GM21528 (cell line): ENCODE data around the gene PRXL2C.
"Not testable (repeated sequence)": the region's sequence is repeated elsewhere in the genome, so short reads cannot be mapped to it uniquely, and the experiment has no call there.

Experiments used
- ATAC-seq: cut with Tn5 transposase; IDR thresholded peaks from one replicate; pipeline ENCODE4 v1.9.1; 2021; ENCODE audit warnings: mild to moderate bottlenecking, moderate library complexity; ENCODE audit not compliant: unreplicated experiment, low FRiP score

PRXL2C gene, protein sequence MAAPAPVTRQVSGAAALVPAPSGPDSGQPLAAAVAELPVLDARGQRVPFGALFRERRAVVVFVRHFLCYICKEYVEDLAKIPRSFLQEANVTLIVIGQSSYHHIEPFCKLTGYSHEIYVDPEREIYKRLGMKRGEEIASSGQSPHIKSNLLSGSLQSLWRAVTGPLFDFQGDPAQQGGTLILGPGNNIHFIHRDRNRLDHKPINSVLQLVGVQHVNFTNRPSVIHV

DNA sequence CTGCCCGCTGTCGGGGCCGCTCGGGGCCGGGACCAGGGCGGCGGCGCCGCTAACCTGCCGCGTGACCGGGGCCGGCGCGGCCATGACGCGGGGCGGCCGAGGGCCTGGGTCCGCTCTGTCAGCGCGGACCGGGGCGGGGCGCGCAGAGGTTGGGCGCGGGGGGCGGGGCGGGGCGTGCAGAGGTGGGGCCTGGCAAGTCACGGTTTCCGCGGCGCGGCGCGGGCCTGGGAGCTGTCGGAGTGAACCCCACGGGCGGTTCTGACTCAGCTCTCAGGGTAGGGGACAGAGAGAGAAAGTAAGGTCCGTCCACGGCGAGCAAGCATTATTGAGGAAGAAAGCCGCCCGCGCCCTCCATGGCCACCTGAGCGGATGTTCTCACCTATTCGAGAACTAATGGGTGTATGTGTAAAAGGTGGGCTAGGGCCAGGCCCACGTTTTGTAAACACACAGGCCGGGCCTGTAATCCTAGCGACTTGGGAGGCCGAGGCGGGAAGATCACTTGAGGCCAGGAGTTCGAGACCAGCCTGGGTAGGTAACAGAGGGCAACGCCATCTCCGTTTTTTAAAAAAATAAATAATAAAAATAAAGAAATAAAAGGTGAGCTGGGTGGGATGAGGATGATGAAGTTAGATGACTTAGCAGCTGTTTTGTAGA lies at the start of gene PRXL2C:
Gene PRXL2C, minus strand, starts transcription at position 120 of the 654 bp plus-strand sequence. Its CDS starts 36 bp downstream, at position 84.
- peak; percentile 56 for ATAC-seq

DNA sequence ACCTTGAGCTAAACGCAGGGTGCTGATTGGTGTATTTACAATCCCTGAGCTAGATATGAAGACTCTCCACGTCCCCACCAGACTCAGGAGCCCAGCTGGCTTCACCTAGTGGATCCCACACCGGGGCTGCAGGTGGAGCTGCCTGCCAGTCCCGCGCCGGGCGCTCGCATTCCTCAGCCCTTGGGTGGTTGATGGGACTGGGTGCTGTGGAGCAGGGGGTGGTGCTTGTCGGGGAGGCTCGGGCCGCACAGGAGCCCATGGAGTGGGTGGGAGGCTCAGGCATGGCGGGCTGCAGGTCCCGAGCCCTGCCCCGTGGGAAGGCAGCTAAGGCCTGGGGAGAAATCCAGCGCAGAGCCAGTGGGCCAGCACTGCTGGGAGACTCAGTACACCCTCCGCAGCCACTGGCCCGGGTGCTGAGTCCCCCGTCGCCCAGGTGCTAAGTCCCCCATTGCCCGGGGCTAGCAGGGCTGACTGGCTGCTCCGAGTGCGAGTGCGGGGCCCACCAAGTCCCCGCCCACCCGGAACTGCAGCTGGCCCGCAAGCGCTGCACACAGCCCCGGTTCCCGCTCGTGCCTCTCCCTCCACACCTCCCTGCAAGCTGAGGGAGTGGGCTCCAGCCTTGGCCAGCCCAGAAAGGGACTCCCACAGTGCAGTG lies 45.7 kb upstream of the PRXL2C start:
- ATAC-seq = not testable (repeated sequence)

DNA sequence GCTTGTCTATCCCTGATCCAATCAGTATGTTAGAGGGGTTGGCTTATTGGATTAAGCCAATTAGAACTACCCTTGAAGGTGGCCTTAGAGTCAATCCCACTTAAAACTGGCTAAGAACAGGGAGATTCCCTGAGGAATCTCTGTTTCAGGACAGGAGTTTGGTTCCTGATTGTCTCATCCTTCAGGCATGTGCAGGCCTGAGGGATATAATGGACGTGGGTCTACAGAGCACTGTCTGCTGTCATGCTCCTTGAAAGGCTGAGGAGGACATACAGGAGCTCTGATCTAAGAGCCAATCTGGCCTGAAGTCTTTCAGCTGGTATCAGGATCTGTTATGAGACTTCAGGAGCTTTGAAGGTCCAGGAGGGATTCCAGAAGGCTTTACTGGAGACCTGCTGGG lies 36.2 kb upstream of the PRXL2C start:
- no peak for ATAC-seq

DNA sequence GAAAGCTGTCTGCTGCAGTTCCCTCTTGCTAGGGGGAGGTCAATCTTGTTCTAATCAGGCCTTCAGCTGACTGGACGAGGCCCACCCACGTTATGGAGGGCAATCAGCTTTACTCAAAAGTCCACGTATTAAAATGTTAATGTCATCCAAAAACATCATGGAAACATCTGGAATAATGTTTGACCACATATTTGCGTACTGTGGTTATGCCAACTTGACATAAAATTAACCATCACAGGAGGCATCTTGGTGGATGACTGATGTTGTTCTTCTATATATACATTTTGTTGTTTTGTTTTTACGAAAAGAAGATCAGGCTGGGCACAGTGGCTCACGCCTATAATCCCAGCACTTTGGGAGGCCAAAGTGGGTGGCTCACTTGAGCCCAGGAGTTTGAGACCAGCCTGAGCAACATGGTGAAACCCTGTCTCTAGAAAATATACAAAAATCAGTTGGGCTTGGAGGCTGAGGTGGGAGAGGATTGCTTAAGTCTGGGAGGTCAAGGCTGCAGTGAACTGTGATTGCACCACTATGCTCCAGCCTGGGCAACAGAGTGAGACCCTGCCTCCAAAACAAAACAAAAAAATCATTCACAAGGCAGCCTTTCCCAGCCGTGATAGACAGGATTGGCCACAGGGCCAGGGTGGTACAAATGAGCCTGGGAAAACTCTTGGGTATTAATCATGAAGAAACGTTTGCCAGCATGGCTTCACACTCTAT lies 33.8 kb upstream of the PRXL2C start:
- ATAC-seq = no peak

DNA sequence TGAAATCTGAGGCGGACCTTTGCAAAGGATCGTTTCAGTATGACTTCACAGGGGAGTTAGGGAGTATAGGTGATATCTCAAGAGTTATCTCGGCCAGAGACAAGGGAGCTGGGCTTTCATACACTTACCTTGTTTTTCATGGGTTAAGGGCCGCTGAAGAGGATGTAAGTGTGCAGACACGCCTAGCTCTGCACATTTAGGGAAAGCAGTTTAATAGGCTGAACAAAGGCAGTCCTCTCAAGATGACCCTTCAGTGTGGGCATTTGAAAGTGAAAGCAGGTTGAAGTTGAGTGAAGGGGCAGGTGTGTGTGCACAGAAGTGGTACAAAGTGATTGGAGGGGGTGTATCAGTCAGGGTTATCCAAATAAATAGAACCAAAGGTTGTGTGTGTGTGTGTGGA lies 33.1 kb upstream of the PRXL2C start:
- ATAC-seq = no peak

DNA sequence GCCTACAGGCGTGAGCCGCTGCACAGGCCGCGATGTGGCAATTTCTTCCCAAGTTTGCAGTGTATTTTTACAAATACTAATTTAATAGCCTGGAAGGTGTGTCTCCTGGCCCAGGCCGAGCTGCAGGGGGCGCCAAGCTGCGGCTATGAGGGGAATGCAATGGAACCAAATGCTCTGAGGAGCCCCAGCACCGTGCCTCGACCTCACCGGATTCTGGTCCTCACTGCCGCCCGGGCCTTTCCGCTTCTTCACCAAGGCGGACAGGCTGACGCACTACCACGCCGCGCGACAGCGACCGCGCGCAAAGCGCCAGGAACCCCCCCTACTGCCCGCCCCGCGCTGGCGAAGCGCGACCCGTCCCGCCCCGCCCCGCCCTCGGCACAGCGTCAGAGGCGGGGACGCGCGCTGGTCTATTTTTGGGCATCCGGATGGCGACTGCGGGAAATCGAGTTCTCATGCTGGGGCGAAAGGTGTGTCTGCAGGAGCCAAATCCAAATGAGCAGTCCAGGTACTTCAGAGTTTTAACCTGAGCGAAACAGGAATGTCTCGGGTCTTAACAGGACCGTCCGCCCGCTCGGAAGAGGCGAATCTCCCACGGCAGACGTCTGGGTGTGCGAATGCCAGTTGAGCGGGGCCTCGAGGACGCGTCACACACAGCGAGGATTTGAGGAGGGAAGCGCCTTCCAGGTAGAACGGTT lies 31.7 kb upstream of the PRXL2C start:
- ATAC-seq = no peak

DNA sequence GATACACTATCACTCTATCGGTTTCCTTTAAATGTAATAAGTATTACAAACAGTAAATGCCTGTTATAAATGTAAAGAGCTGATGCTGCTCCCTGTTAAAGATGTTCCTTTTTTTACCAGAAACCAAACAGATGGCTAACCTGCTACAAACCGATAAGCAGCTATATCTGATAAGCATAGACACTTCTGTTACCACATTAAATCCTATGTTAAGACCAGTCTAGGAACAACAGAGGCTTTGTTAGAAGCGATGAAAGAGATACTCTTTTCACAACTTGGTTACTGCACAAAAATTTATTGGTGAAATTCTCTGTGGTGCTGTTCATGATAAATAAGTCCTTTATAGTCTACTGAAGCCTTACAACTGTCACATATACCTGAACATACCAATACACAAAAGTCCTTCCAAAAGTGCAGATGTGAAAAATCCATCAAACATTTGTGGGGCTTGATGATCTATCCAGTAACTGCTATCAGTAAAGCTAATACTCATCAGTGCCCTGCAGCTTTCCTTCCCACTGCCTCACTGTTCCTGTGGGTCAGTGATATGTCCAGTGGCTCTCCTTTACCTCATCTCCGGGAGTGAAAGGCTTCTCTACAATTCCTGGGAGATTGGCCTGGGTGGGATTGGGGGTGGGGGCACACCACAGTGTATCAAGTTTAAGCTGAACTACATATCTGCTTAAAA lies 25.8 kb upstream of the PRXL2C start:
- ATAC-seq = no peak

DNA sequence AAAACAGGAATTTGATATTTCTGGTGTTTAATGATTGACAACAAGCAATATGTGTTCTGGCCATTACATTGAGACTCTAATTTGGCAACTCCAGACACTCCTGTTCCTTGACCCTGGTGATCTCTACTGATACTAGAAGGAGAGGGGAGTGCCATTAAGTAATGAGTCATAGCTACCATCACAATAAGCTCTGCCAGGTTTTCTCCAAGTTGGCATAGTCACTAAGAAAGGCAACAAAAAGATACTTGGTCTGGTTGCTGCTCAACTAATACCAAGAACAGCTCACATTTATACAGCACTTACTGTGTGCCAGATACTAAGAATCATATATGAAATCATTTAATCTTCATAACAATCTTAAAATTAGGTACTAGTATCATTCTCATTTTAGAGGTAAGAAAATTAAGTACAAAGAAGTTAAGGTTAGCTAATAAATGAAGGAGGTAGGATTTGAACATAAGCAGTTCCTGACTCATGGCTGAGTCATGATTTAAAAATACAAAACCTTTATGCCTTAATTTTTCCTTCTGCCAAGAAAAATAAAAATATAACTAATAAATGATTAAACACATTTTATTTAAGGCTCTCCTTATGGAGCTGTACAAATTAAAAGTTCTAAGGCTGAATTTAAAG lies 19.9 kb upstream of the PRXL2C start:
- ATAC-seq = no peak

DNA sequence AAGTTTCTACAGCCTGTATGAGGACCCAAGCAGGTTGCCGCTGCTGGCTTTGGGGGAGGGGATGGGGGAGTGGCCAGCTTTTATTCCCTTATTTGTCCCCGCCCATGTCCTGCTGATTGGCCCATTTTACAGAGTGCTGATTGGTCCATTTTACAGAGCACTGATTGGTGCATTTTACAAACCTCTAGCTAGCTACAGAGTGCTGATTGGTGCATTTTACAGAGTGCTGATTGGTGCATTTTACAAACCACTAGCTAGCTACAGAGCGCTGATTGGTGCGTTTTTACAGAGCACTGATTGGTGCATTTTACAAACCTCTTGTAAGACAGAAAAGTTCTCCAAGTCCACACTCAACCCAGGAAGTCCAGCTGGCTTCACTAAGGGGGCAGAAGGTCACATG lies 18.7 kb upstream of the PRXL2C start:
- not testable (repeated sequence) for ATAC-seq

DNA sequence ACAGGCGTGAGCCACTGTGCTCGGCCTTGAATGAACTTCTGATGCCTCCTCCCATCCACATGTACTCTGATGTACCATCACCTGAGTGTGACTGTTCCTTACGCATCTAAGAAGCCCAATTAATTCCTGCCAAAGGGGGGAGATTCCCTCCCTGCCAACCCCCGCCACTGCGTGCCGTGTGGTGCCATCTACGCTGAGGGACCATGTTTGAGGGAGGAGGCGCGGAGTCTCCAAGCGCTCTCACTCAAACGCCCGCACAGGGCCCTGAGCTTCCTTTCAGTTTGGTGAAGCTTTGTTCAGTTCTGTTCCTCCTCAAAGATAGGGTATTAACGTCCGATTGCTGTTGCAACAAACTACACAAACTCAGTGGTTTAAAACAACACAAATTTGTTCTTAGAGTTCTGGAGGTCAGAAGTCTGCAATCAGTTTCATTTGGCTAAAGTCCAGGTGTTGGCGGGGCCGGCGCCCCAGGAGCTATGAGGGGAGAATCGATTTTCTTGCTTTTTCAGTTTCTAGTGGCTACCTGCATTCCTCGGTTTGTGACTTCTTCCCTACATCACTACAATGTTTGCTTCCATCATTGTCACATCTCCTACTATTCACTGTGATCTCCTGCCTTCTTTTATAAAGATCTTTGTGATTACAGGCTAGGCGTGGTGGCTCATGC lies 13.9 kb upstream of the PRXL2C start:
- ATAC-seq = no peak

DNA sequence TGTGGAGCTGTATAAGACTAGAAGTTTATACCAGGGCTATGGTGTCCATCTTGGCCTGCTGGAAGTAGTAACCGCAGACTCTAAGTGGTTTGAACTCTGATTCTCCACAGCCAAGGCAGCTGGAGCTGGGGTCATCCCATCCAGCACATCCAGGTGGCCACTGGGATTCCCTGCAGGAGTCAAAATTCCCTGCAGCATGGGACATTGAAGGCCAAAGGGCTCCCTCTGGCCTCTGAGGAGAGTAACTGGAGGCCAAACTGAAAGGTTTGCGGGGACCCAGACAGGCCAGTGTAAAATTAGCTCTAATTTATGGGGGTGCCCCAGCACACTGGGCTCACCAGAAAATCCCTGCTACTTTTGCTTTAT lies 12.2 kb upstream of the PRXL2C start:
- no peak for ATAC-seq

DNA sequence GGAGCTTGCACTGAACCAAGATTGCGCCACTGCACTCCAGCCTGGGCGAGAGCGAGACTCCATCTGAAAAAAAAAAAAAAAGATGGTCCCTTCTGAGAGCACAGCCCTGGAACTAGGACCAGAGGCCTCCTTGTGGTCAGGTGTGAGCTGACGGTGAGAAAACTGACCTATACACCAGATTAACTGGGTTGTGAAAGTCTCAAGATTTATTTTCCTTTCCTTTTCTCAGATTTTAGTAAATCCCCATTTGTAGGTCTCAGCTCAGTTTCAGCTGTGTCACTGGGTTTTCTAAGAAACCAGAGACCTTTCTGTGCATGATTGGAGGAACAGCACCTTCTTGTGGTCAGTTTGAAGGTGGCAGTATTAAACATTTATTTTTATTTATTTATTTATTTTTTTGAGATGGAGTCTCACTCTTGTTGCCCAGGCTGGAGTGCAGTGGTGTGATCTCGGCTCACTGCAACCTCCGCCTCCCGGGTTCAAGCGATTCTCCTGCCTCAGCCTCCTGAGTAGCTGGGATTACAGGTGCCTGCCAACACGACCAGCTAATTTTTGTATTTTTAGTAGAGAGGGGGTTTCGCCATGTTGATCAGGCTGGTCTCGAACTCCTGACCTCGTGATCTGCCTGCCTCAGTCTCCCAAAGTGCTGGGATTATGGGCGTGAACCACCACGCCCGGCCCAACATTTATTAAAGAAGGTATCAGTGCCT lies 11.7 kb upstream of the PRXL2C start:
- ATAC-seq = not testable (repeated sequence)

DNA sequence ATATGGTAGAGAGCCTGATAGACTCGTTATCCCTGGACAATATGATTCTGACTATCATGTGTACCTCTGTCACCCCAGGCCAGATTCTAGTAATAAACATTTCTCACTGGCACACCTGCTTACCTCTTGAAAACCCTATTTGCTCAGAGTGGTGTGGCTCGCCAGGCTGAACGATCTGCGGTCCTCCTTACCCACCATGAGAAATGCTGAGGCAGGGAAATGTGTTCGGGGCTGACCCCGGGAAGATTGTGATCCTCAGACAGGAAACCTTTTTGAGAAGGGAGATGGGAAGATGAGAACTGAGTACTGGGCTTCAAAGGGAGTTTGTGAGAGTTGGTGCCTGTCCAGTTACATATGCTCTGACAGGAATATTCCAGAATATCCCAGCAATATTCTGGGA lies 10.7 kb upstream of the PRXL2C start:
- ATAC-seq = no peak

DNA sequence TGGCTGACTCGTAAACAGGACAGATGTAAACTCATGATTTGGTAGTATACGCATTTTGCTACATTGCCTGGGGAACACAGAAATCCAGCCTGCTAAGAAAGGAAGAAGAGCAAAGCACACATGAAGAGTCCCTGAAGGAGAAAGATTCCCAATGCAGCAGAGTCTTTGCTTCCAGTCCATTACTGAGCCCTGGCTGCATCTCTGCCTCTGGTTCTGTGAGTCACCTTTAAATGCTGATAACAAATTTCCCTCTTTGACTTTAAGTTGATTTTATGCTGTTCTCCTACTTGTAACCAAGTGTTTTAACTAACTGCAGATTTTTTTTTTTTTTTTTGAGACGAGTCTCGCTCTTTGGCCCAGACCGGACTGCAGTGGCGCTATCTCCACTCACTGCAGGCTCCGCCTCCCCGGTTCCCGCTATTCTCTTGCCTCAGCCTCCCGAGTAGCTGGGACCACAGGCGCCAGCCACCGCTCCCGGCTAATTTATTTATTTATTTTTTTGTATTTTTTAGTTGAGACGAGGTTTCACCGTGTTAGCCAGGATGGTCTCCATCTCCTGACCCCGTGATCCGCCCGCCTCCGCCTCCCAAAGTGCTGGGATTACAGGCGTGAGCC lies 8.5 kb upstream of the PRXL2C start:
- ATAC-seq = no peak

DNA sequence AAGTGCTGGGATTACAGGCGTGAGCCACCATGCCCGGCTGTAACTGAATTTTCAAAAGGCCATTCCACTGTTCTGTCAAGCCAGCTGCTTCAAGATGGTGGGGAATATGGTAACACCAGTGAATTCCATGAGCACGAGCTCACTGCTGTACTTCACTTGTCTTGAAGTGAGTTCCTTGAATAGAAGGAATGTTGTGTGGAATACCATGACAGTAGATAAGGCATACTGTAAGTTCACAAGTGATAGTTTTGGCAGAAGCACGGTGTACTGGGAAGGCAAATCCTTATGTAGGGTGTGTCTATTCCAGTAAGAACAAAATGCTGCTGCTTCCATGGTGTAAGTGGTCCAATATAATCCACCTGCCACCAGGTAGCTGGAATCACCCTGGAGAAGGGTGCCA lies 6.6 kb upstream of the PRXL2C start:
- no peak for ATAC-seq

DNA sequence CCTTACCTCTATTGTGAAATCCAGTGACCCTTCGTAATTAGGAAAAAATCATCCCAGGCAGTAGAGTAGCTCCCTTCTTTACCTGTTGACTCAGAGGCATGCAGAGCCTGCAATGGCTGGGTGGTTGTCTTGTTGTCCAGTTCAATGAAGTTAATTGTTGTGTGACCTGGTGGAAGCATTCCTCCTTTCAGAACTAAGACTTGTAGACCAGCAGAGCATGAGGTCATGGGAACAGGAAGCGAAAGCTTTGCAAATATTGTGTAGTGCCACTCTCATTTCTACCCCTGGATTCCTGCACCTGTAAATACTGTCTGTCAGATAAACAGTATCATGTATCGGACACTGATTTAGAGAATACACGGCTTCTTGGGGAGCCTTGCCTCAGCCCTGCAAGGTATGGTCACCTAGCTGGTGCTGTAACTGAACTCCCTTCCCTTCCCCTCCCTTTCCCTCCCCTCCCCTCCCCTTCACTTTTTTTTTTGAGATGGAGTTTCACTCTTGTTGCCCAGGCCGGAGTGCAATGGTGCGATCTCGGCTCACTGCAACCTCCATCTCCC lies 5.7 kb upstream of the PRXL2C start:
- no peak for ATAC-seq

DNA sequence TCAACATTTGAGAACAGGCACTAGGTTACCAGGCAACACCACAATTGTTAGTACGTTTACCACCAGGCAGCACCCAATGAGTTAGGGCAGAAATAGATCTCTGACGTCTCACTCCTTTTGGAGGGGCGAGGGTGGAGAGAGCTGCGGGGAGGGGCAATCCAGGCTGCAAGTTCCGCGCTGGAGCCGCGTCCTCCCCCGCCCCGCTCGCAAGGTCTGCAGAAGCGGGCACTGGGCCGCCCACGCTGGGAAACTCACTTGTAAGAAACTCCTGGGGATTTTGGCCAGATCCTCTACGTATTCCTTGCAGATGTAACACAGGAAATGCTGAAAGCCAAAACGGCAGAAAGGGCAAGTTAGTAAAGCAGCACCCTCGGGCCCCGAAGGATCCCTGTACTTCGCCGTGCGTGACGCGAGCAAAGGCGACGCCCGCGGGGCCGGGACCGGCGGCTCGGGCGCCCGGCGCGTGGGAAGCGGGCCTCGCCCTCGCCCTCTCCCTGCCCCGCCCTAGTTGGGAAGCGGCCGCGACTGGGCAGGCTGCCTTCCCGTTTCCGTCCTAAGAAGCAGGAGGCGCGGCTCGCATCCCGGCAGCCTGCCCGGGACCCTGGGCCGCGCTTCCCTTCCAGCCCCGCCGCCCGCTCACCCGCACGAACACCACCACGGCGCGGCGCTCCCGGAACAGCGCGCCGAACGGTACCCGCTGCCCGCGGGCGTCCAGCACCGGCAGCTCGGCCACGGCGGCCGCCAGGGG lies 493 bp downstream of the PRXL2C start:
- peak; percentile 63 for ATAC-seq
